GM15510 (cell line): Measurements from ENCODE around the gene ARHGDIA.

ENCODE experiments used
- POLR2A ChIP-seq: IDR thresholded peaks from 3 replicates; pipeline ENCODE4 v1.6.1; 2011; ENCODE audit warnings: borderline replicate concordance; ENCODE audit not compliant: insufficient read length; ENCODE audit errors: extremely low read depth

Gene ARHGDIA

DNA sequence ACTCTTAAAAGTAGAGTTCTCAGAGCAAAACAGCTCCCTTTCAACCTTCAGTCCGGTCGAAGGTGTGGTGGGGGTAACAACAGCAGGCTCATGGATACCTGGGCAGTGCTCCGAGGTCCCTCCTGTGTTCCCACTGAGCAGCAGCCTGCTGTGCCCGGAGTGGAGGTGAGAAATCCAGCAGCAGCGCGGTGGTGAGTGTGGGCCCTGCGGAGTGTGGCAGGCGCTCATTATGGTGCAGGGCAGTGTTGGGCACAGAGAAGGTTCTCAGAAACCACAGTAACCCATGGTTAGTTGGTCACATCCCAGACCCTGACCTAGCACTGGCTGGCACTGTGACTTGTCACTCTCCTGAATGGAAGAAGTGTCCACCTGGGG lies 5.8 kb downstream of the ARHGDIA start:
- TF ChIP-seq POLR2A, result no peak

DNA sequence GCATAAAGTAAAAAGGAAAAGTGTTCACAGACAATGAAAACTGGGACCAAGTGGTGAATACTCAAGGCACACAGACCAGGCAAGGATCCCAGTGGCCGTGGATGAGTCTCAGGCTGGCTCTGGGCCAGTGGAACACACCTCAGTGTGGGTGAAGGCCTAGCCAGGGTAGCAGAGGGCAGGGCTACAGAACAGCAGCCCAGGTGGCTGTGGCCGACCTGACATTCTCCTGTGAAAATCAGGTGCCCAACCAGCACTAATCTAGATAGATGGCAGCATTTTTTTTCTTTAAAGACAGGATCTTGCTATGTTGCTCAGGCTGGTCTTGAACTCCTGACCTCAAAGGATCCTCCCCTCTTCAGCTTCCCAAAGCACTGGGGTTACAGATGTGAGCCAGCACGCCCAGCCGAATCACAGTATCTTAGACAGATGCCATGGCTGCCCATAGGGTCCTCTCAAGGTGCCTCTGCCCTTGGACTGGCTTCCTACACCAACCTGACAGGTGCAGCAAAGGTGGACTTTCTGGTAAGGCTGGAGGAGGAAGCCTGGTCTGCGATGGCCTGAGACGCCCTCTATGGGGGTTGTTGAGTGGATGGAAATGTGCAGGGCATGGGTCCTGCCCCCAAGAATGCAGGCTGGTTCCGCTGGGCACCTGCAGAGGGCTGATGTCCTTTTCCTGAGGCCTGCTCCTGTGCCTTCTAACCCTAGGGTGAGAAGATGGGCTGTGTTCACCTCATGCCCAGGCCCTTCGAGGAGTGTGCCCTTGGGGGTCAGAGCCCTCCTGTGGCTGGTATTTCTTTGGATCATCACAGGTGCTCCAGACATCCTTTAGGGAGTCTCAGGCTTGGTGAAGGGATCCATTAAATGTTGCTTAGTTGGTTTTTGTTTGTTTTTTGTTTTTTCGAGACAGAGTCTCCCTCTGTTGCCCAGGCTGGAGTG lies 7.0 kb downstream of the ARHGDIA start:
- TF ChIP-seq POLR2A, result no peak

DNA sequence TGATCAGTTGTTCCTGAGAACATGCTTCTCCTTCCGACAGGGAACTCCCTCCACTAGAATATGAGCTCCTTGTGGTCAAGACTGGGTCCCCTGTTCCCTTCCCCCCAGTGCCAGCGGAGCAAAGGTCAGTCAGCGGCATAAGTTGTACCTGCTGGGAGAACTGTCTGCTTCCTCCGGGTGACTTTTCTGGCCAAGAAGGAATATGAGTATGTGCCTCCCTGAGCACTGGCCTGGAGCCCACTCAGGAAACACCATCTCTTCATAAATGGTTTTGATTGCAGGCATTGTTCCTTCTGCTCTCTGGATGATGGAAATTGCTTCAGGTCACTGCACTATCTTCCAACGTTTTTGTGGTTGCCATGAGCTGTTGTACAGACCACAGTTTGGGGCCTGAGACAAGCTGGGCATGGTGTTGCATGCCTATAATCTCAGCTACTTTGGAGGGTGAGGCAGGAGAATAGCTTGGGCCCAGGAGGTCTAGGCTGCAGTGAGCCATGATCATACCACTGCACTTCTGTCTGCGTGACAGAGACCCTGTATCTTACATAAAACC lies 7.9 kb downstream of the ARHGDIA start:
- TF ChIP-seq POLR2A, result no peak

DNA sequence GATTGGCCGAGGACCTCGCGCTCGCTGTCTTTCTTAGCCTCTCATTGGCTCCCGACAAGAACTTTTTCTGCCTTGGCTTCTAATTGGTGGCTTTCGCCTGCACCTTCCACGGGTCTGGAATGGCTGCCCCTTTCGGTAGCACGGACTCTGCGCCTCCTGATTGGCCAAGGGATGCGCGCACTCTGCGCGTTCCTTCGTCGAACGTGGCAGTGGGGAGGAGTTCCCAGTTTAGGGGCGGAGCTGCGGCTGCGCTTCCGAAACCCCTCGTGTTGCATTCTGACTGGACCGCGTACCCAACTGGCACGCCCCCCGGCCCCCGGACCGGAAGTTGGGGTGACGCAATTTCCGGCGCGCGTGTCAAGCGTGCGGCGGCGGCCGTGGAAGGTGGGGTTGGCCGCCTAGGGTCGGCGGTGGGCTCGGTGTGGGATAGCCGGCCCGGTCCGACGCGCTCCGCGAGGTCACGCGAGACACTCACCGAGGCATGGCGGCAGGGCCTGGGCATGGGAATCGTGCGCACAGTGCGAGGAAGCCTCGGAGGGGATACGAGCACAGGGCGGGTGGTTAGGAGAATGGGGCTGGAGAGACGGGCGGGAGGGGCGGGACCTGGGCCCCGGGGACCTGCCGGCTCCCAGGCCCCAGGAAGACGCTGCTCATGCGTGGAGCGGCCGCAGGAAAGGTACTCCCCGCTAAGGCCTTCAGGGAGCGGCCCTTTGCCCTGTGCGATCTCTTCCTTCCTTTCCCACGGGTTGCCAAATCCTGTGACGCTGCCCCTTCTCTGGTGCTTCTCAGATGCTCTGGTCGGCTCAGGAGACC lies 10.2 kb downstream of the ARHGDIA start:
- TF ChIP-seq POLR2A, result peak; percentile 94

DNA sequence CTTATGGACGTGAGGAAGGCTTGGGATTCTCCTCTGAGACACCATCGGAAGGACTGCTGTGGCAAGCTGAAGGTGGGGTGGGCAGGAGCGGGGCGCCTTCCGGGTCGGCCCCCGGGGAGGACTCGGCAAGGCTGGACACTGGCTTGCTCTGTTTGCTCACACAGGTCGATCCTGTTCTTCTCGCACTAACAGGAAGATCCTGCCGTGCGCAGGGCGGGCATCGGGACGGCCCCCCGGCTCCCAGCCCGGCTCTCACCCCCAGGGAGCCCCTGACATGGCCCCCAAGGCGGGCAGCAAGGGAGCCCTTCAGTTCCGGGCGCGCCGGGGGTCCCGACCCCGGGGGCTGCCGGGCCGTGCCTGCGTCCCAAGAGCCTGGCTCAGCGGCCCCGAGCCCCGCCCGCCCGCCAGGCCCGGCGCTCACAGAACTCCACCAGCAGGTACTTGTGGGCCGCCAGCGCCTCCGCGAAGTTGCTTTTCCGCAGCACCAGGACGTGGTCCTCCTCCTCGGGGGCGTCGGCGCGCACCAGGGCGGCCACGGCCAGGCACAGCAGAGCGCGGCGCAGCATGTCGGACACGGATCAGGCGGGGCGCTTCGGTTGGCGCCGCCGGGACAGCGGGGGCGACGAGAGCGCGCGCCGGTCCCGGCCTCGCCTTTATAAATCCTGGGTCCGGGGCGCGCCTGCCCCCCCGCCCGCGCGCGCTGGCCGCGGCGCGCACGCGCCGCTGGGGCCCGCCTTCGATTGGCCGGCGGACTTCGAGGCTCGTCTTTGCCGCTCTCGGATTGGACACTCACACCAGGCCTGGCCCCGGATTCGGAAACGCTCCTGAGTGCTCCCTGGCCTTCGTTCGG lies 11.0 kb downstream of the ARHGDIA start, which contains the start of gene P4HB:
TSS of gene P4HB (minus strand) at position 630 of the 850 bp plus-strand sequence. CDS start at position 566, 64 bp downstream.
- peak; percentile 97 for TF ChIP-seq POLR2A

DNA sequence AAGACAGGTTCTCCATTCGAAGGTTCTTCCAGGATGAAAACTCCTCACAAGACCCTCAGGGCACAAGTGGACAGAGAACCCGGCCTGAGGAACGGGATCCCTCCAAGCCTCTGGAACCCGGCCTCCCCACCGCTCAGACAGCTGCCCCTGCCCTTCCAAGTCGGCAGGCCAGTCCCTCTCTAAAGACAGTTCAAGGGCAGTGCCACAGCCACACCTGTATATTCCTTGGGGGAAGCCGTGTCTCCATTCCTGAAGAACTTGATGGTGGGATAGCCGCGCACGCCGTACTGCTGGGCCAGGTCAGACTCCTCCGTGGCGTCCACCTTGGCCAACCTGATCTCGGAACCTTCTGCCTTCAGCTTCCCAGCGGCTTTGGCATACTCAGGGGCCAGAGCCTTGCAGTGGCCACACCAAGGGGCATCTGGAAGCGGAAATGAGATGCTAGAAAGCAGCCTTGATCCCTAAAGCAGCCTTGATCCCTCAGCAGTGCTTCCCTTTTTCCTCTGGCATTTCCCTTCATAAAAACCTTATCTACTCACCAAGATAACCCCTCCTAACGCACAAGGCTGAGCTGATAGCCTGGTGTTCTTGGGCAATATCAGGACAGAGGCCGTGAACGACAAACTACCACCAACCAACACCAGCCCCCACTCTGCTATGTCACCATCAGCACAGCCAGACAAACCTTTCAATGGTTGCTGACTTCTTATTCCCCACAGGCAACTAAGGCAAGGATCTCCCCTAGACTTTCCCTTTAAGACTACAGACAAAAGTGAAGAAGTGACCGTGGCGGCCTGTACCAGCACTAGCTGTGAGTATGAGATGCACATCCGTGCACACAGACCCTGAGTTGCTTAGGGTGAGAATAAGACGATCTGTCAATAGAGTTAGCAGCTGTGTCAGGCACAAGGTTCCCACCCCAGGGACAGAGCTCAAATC lies 11.9 kb downstream of the ARHGDIA start:
- TF ChIP-seq POLR2A, result no peak

DNA sequence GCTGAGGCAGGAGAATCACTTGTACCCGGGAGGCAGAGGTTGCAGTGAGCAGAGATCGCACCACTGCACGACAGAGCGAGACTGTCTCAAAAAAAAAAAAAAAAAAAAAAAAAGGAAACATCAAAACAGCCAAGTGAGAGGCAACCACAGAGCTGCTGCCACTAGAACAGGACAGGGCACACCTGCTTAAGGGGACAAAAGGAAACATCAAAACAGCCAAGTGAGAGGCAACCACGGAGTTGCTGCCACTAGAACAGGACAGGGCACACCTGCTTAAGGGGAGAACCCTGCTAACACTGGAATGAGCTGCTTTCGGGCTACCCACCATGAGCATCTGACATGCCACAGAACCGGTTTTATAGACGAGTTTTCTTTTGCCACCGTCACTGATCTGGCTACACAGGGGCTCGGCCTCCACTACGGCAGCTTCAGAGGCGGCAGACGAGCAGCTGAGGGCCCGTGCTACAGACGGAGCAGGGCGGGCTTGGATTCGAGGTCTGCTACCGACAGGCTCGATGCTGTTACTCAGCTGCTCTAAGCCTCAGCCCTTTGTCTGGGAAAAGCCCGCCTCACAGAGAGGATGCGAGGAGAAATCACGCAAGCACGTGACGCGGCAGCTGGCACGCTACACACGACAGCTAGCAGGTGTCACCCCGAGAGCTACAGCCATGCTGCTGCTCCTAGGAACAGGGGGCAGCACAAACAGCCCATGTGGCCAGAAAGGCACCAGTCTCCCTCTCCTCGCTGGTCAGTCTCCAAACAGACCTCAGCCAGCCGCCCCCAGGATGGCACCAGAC lies 12.8 kb downstream of the ARHGDIA start:
- no peak for TF ChIP-seq POLR2A

DNA sequence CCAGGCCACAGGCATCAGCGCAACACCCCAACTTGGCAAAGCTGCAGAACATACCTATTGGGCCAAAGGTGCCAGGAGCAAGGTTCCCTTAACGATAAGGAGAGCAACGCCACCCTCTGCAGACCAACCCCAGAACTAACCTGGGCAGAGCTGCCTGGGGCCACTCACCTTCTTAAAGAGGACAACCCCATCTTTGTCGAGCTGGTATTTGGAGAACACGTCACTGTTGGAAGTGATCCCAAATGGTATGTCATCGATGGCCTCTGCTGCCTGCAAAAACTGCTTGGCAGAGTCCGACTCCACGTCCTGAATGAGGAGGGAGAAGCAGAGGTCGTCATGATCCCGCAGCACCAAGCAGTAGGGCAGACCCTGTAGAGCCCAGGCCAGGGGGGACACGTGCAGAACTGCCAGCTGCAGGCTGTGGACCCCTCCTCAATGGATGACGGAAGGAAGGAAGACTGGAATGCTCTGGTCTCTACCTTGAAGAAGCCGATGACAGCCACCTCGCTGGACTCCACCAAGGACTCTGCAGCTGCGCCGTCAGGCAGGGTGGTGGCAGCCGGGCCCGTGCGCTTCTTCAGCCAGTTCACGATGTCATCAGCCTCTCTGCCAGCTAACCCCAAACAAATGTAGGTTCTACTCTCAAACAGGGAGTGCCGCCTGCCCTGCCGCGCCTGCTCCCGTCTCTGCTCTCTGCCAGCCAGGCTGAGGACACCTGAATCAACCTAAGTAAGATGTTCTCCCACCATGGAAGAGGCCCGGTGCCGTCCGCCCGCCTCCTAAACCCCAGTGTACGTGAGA lies 16.0 kb downstream of the ARHGDIA start:
- no peak for TF ChIP-seq POLR2A

DNA sequence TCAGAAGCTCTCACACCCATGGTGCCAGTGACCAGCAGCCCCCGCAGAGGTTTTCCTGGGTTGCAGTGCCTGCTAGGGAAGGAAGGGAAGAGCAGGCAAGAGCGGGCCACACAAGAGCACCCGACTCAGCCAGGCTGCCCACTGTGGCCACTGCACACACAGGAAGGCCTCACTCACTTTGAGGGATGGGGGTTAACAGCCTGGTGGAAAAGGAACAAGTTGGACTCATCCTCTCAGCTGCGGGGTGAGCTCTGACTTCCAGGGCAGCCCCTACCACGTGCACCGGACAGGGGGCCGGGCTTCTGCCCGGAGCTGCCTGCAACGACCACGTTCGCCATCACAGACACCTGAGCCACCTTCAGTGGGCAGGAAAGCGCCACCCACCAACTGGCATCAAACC lies 18.9 kb downstream of the ARHGDIA start:
- no peak for TF ChIP-seq POLR2A

DNA sequence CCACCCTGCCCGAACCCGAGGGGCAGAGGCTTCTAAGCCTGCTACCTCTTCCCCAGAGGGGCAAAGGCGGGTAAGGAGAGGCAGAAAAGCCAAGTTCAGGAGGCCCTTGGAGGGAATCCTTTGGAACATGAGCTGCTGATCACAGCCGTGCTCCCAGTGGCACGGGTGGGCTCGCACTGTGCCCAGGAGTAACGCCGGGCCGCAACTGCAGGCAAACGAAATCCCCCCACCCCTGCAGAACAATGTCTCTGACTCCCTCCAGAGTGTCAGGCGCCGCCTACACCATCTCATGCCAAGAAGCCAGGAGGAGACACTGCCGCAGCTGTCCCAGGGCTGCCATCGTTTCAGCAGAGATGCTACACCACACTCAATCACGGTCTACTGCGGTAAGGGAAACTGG lies 19.7 kb downstream of the ARHGDIA start:
- no peak for TF ChIP-seq POLR2A

DNA sequence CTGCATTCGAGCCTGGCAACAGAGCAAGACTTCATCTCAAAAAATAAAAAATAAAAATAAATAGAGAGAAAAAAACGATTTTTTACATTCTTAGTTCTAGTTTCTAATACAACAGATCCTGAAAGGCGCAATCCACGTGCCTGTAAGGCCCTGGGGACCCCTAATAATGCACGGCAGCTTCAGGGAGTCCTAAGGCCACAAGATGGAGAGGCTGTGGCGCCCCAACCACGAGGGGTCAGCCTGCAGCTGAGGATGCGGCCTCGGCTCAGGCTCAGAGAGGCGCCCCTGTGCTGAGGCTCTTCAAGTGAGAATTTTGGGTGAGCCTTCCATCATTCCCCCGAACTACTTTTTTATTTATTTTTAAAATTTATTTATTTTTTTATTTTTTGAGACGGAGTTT lies 21.7 kb downstream of the ARHGDIA start:
- TF ChIP-seq POLR2A, result no peak
